ENCODE data around the gene SDK1.

SDK1 gene

DNA sequence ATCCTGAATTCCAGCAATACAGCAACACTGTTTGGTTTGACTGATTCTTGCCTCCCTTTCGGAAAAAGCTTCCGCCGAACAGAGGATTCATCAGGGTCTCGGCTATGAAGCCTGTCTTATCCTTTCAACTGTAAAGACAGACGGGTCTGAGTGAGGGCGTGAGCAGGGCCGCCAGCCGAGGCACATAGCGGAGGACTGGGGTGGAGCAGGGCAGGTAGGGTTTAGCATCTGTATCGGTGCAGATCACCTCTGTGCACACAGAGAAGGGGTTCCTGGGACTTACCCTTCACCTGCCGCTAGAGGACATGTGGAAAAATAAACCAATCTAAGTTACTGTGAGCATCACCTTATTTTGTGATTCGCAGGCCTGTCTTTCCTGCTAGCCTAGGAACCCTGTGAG lies 724.2 kb downstream of the SDK1 start:
- Histone ChIP-seq H3F3A (ENCODE audit: control insufficient read depth, insufficient read depth) (no peaks in the 10 kb centered on the region), H3K27me3 (ENCODE audit: control insufficient read depth, low read length) (no peaks in the 10 kb centered on the region), H3K4me1 (ENCODE audit: control insufficient read depth, low read length) (no peaks in the 10 kb centered on the region), H4K20me1 (ENCODE audit: control insufficient read depth, insufficient read depth, low read depth, low read length) (no peaks in the 10 kb centered on the region), H3K36me3 (ENCODE audit: control insufficient read depth, low read length) (no peaks in the 10 kb centered on the region), H3K9me3 (ENCODE audit: control insufficient read depth, insufficient read depth, low read length) (peaks cover 8% of the 10 kb centered on the region; the same call in 1 of the 2 replicates), H3K79me2 (ENCODE audit: control insufficient read depth, low read length) (no peaks in the 10 kb centered on the region), H3K4me3 (ENCODE audit: low read length) (no peak overlapping the region), H3K4me2 (ENCODE audit: low read length) (no peak overlapping the region), H3K27ac (ENCODE audit: low read depth, low read length) (no peak overlapping the region), H3K9me2 (replicated peaks; ENCODE audit: control insufficient read depth, low read length) (no peaks in the 10 kb centered on the region)
- TF ChIP-seq, protein P1, sequence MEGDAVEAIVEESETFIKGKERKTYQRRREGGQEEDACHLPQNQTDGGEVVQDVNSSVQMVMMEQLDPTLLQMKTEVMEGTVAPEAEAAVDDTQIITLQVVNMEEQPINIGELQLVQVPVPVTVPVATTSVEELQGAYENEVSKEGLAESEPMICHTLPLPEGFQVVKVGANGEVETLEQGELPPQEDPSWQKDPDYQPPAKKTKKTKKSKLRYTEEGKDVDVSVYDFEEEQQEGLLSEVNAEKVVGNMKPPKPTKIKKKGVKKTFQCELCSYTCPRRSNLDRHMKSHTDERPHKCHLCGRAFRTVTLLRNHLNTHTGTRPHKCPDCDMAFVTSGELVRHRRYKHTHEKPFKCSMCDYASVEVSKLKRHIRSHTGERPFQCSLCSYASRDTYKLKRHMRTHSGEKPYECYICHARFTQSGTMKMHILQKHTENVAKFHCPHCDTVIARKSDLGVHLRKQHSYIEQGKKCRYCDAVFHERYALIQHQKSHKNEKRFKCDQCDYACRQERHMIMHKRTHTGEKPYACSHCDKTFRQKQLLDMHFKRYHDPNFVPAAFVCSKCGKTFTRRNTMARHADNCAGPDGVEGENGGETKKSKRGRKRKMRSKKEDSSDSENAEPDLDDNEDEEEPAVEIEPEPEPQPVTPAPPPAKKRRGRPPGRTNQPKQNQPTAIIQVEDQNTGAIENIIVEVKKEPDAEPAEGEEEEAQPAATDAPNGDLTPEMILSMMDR (IDR thresholded peaks at IDR 0.05; ENCODE audit: low read depth, low read length, poor library complexity, severe bottlenecking): no peak
- no peak for TF ChIP-seq EZH2phosphoT487 (IDR thresholded peaks at IDR 0.05; ENCODE audit: borderline replicate concordance, low read length)

DNA sequence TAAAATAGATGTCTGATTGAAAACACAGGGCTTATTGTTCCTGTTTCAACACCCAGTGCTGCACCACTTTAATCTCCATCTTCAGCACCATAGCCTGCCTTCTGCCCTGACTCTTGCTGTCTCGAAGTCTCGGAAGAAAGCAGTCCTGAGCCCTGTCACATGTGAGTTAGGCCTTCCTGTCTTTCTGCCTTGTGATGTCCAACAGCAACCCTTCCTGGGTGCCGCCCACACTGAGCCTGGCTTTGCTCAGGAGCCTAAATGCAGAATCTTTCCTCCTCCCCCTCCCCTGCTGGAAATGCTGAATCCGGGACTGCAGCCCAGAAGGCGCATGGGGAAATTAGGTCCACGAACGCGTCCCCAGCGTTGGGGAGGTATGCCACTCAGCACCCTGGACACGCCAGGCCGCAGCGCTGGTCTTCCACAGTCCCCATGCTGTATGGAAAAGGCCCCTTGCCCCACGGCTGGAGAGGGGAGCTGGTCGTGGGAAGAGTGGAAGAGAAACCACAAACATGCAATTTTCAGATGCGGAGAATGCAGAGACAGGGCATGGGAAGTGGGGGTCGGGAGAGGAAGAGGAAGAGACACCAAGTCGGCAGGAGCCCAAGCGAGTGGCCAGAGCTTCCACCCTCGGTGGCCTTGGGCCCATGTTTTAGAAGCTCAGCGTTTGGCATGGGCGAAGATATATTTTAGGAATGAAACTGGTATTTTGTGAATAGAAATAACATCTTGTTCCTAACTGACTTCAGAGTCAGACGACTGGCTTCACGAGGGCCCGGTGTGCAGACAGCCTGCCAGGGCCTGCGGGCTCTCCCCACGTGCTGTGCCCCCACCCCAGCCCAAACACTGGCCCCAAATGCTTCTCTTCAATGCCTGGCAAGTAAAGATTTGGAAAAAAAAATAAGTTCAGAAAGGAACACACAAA lies 724.9 kb downstream of the SDK1 start:
- Histone ChIP-seq H3K4me1 (ENCODE audit: control insufficient read depth, low read length) (no peaks in the 10 kb centered on the region), H3K9me3 (ENCODE audit: control insufficient read depth, insufficient read depth, low read length) (peaks cover 5% of the 10 kb centered on the region; the same call in 1 of the 2 replicates), H3K27ac (ENCODE audit: low read depth, low read length) (no peak overlapping the region), H3F3A (ENCODE audit: control insufficient read depth, insufficient read depth) (no peaks in the 10 kb centered on the region), H3K4me2 (ENCODE audit: low read length) (no peak overlapping the region), H3K9me2 (replicated peaks; ENCODE audit: control insufficient read depth, low read length) (no peaks in the 10 kb centered on the region), H3K36me3 (ENCODE audit: control insufficient read depth, low read length) (no peaks in the 10 kb centered on the region), H3K79me2 (ENCODE audit: control insufficient read depth, low read length) (no peaks in the 10 kb centered on the region), H3K27me3 (ENCODE audit: control insufficient read depth, low read length) (no peaks in the 10 kb centered on the region), H3K4me3 (ENCODE audit: low read length) (no peak overlapping the region), H4K20me1 (ENCODE audit: control insufficient read depth, insufficient read depth, low read depth, low read length) (no peaks in the 10 kb centered on the region)
- TF ChIP-seq, protein P1 (IDR thresholded peaks at IDR 0.05; ENCODE audit: low read depth, low read length, poor library complexity, severe bottlenecking): no peak
- TF ChIP-seq EZH2phosphoT487 (IDR thresholded peaks at IDR 0.05; ENCODE audit: borderline replicate concordance, low read length): no peak

DNA sequence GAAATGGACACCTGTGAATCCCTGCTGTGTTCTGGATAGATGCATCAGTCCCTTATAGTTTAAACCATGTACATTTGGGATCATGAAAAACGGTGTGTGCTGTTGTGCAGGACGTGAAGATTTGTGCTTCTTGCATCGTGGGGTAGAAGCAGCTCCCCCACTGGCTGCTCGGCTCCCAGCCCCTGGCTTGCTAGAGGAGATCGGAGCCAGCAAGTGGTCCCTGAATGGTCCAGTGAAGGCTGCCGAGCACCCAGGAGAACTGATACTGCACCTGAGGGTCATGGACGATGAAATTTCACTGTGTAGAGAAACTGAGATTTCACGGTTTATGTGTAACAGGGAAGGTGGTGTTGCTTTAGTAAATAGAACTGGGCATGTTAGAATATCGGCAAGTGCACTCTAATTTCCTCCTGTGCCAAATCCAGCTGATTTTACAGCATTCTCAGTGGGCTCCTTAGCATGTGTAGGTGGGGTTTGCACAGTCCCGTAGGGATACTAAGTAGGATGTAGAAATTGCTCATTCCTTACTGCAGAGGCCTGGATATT lies 726.0 kb downstream of the SDK1 start:
- Histone ChIP-seq H3K27me3 (ENCODE audit: control insufficient read depth, low read length) (no peaks in the 10 kb centered on the region), H4K20me1 (ENCODE audit: control insufficient read depth, insufficient read depth, low read depth, low read length) (no peaks in the 10 kb centered on the region), H3K4me2 (ENCODE audit: low read length) (no peak overlapping the region), H3K4me1 (ENCODE audit: control insufficient read depth, low read length) (no peaks in the 10 kb centered on the region), H3K27ac (ENCODE audit: low read depth, low read length) (no peak overlapping the region), H3F3A (ENCODE audit: control insufficient read depth, insufficient read depth) (no peaks in the 10 kb centered on the region), H3K9me2 (replicated peaks; ENCODE audit: control insufficient read depth, low read length) (no peaks in the 10 kb centered on the region), H3K9me3 (ENCODE audit: control insufficient read depth, insufficient read depth, low read length) (peaks cover 4% of the 10 kb centered on the region; the same call in 1 of the 2 replicates), H3K4me3 (ENCODE audit: low read length) (no peak overlapping the region), H3K36me3 (ENCODE audit: control insufficient read depth, low read length) (no peaks in the 10 kb centered on the region), H3K79me2 (ENCODE audit: control insufficient read depth, low read length) (no peaks in the 10 kb centered on the region)
- TF ChIP-seq, protein P1 (IDR thresholded peaks at IDR 0.05; ENCODE audit: low read depth, low read length, poor library complexity, severe bottlenecking): no peak
- TF ChIP-seq EZH2phosphoT487 (IDR thresholded peaks at IDR 0.05; ENCODE audit: borderline replicate concordance, low read length): no peak

Data from DOHH2 (cell line).